Activated naive CD4-positive, alpha-beta T cell treated with anti-CD3 and anti-CD28 coated beads, Interleukin-2, amount 50 U/mL, for 72 hours (primary cell): ENCODE measurements around the gene SPTBN4. TPM values are rescaled to one million over a fixed set of nuclear protein-coding genes. Genes with fewer than 3 reads are reported as not detected.
"Not testable (repeated sequence)": the region's sequence is repeated elsewhere in the genome, so short reads cannot be mapped to it uniquely, and the experiment has no call there.

Experiments used
- ATAC-seq, 2 donors: fragments of 150-1000 bp; cut with Tn5 transposase; 2 replicates each; pipeline ENCODE4 v1.10.0; 2021; ENCODE audit warnings: mild to moderate bottlenecking in 2 of 2, moderate library complexity in 2 of 2
- DNase-seq, 2 donors: peaks; one replicate each; pipeline ENCODE4 v3.0.0; 2021 to 2022; ENCODE audit warnings: low spot score in 2 of 2
- H3K27ac Mint-ChIP-seq, 2 donors: one replicate each; pipeline ENCODE4 v1.8.0; 2022; ENCODE audit warnings: mild to moderate bottlenecking in 2 of 2, mixed read lengths in 2 of 2
- H3K36me3 Mint-ChIP-seq, 2 donors: one replicate each; pipeline ENCODE4 v1.8.0; 2022; ENCODE audit warnings: mixed read lengths in 2 of 2
- H3K9me3 Mint-ChIP-seq, 2 donors: one replicate each; pipeline ENCODE4 v1.8.0; 2022; ENCODE audit warnings: mixed read lengths in 2 of 2
- total RNA-seq, 2 donors: library from RNA; stranded (reverse); gene quantifications; one replicate each; pipeline ENCODE4 v1.2.3, GENCODE V29; 2022

The SPTBN4 gene
- total RNA-seq, 2 donors from 2014 or later = 3.7 to 4.2 TPM

- peak overlapping the region; percentile 48 to 51 for H3K27ac Mint-ChIP-seq
- no peak for DNase-seq
- H3K36me3 Mint-ChIP-seq = no peaks in the 10 kb centered on the region
- ATAC-seq = peak in 1 of 2 donors; percentile 17
- peaks cover 0 to 3% of the 10 kb centered on the region in 2 donors for H3K9me3 Mint-ChIP-seq
Observed at GRCh38 chr19:40528533-40529092, 61.8 kb downstream of the SPTBN4 start.

- peaks cover 0 to 5% of the 10 kb centered on the region in 2 donors for H3K9me3 Mint-ChIP-seq
- peak overlapping the region in 1 of 2 donors; percentile 32 for H3K27ac Mint-ChIP-seq
- DNase-seq = peak; percentile 91 to 96
- no peaks in the 10 kb centered on the region for H3K36me3 Mint-ChIP-seq
- peak; percentile 80 to 83 for ATAC-seq
Observed at GRCh38 chr19:40529093-40529954, 62.5 kb downstream of the SPTBN4 start.

GRCh38 chr19:40530091-40530901 is 63.5 kb downstream of the SPTBN4 start:
- no peaks in the 10 kb centered on the region for H3K36me3 Mint-ChIP-seq
- H3K27ac Mint-ChIP-seq = peak overlapping the region in 1 of 2 donors; percentile 32
- ATAC-seq (peak in 1 of 2 donors; percentile 27), DNase-seq (peak in 1 of 2 donors; percentile 41)
- peaks cover 0 to 5% of the 10 kb centered on the region in 2 donors for H3K9me3 Mint-ChIP-seq

GRCh38 chr19:40533508-40533907 is 66.7 kb downstream of the SPTBN4 start:
- ATAC-seq = no peak
- DNase-seq = no peak
- peaks cover 0 to 5% of the 10 kb centered on the region in 2 donors for H3K9me3 Mint-ChIP-seq
- H3K36me3 Mint-ChIP-seq = no peaks in the 10 kb centered on the region
- no peak overlapping the region for H3K27ac Mint-ChIP-seq

- H3K36me3 Mint-ChIP-seq = no peaks in the 10 kb centered on the region
- ATAC-seq (no peak), DNase-seq (no peak)
- no peak overlapping the region for H3K27ac Mint-ChIP-seq
- peaks cover 0 to 5% of the 10 kb centered on the region in 2 donors for H3K9me3 Mint-ChIP-seq
Observed at GRCh38 chr19:40534148-40534547, 67.3 kb downstream of the SPTBN4 start.

GRCh38 chr19:40539070-40539469 is 72.3 kb downstream of the SPTBN4 start:
- ATAC-seq = no peak
- Mint-ChIP-seq H3K36me3 (no peaks in the 10 kb centered on the region), H3K9me3 (no peaks in the 10 kb centered on the region), H3K27ac (no peak overlapping the region)
- no peak for DNase-seq

- H3K9me3 Mint-ChIP-seq = peaks cover 0 to 3% of the 10 kb centered on the region in 2 donors
- ATAC-seq (no peak), DNase-seq (no peak)
- peak overlapping the region in 1 of 2 donors; percentile 26 for H3K27ac Mint-ChIP-seq
- H3K36me3 Mint-ChIP-seq = peaks cover 0 to 4% of the 10 kb centered on the region in 2 donors
Observed at GRCh38 chr19:40542202-40542859, 75.5 kb downstream of the SPTBN4 start.

- H3K36me3 Mint-ChIP-seq = peaks cover 0 to 4% of the 10 kb centered on the region in 2 donors
- H3K27ac Mint-ChIP-seq = peak overlapping the region in 1 of 2 donors; percentile 53
- ATAC-seq (no peak), DNase-seq (no peak)
- peaks cover 0 to 3% of the 10 kb centered on the region in 2 donors for H3K9me3 Mint-ChIP-seq
Observed at GRCh38 chr19:40543029-40543597, 76.3 kb downstream of the SPTBN4 start.

GRCh38 chr19:40546153-40546841 is 79.5 kb downstream of the SPTBN4 start:
- not testable (repeated sequence) for H3K36me3 Mint-ChIP-seq, H3K27ac Mint-ChIP-seq, H3K9me3 Mint-ChIP-seq, ATAC-seq, DNase-seq

GRCh38 chr19:40547190-40547589 is 80.4 kb downstream of the SPTBN4 start:
- ATAC-seq, H3K27ac Mint-ChIP-seq, H3K36me3 Mint-ChIP-seq, DNase-seq, H3K9me3 Mint-ChIP-seq: not testable (repeated sequence)

- ATAC-seq (no peak), DNase-seq (no peak)
- Mint-ChIP-seq H3K9me3 (peaks cover 0 to 3% of the 10 kb centered on the region in 2 donors), H3K27ac (no peak overlapping the region), H3K36me3 (peaks cover 0 to 4% of the 10 kb centered on the region in 2 donors)
Observed at GRCh38 chr19:40547836-40548235, 81.0 kb downstream of the SPTBN4 start.

GRCh38 chr19:40549007-40549708 is 82.4 kb downstream of the SPTBN4 start:
- DNase-seq = peak in 1 of 2 donors; percentile 80
- peak; percentile 74 to 98 for ATAC-seq
- H3K9me3 Mint-ChIP-seq = peaks cover 0 to 3% of the 10 kb centered on the region in 2 donors

GRCh38 chr19:40550951-40551350 is 84.2 kb downstream of the SPTBN4 start:
- Mint-ChIP-seq H3K27ac (no peak overlapping the region), H3K9me3 (peaks cover 0 to 3% of the 10 kb centered on the region in 2 donors), H3K36me3 (peaks cover 0 to 4% of the 10 kb centered on the region in 2 donors)
- no peak for DNase-seq
- no peak for ATAC-seq

More at GRCh38 chr19:40549007-40549708, 82.4 kb downstream of the SPTBN4 start:
- Mint-ChIP-seq H3K27ac (no peak overlapping the region), H3K36me3 (peaks cover 0 to 4% of the 10 kb centered on the region in 2 donors)

GRCh38 chr19:40552848-40553247 is 86.0 kb downstream of the SPTBN4 start:
- no peak for DNase-seq
- Mint-ChIP-seq H3K9me3 (no peaks in the 10 kb centered on the region), H3K27ac (no peak overlapping the region), H3K36me3 (no peaks in the 10 kb centered on the region)
- ATAC-seq = no peak
